Endothelial cell of umbilical vein (primary cell): ENCODE data around the gene CD34.

Experiments
- CTCF ChIP-seq, 2 donors: IDR thresholded peaks; 1 replicate in 1 of 2; 2 replicates in 1 of 2; pipeline ENCODE4 v1.5.1; 2011; ENCODE audit warnings: low read length in 2 of 2, mild to moderate bottlenecking in 2 of 2, moderate library complexity in 2 of 2, control low read depth in 1 of 2, inconsistent platforms in 1 of 2, low read depth in 1 of 2; ENCODE audit not compliant: insufficient read depth in 1 of 2; ENCODE audit errors: extremely low read depth in 1 of 2
- EZH2 ChIP-seq: IDR thresholded peaks from 2 replicates; pipeline ENCODE4 v1.6.1; 2012; ENCODE audit warnings: borderline replicate concordance, low read depth, mild to moderate bottlenecking, moderate library complexity, low read length, inconsistent platforms; ENCODE audit not compliant: severe bottlenecking
- GATA2 ChIP-seq: IDR thresholded peaks from 2 replicates; pipeline ENCODE4 v1.7.0; 2011; ENCODE audit warnings: low read depth, mild to moderate bottlenecking, moderate library complexity, mixed read lengths, low read length; ENCODE audit not compliant: insufficient read length, insufficient read depth
- JUN ChIP-seq: IDR thresholded peaks from 2 replicates; pipeline ENCODE4 v1.6.1; 2011; ENCODE audit warnings: borderline replicate concordance, low read depth; ENCODE audit not compliant: insufficient read length, insufficient read depth
- MAX ChIP-seq: IDR thresholded peaks from 2 replicates; pipeline ENCODE4 v1.6.1; 2011; ENCODE audit not compliant: insufficient read depth, insufficient read length
- MYC ChIP-seq: IDR thresholded peaks from one replicate; pipeline ENCODE4 v1.6.1; 2011; ENCODE audit warnings: mild to moderate bottlenecking, low read depth, low read length
- POLR2A ChIP-seq: IDR thresholded peaks from 2 replicates; pipeline ENCODE4 v1.6.1; 2012; ENCODE audit warnings: low read depth, mild to moderate bottlenecking, control low read depth, low read length

- no peak for TF ChIP-seq CTCF (IDR thresholded peaks at IDR 0.05; ENCODE audit: extremely low read depth in 1 of 2, insufficient read depth in 1 of 2, low read depth in 1 of 2, low read length in 2 of 2)
- TF ChIP-seq POLR2A: no peak
- no peak for TF ChIP-seq GATA2
- no peak for TF ChIP-seq MYC
- TF ChIP-seq MAX: no peak
- TF ChIP-seq EZH2: no peak
- TF ChIP-seq JUN: no peak
Measured at GRCh38 chr1:207959910-207960309, 49.0 kb upstream of the CD34 start.
